AG20443 (cell line): ENCODE measurements around the gene ZNF888.
"Not testable (repeated sequence)": the region's sequence is repeated elsewhere in the genome, so short reads cannot be mapped to it uniquely, and the experiment has no call there.

Experiments
- DNase-seq: peaks from one replicate; pipeline ENCODE4 v3.0.0; 2012; ENCODE audit warnings: low spot score, mixed read lengths

ZNF888 gene

DNA sequence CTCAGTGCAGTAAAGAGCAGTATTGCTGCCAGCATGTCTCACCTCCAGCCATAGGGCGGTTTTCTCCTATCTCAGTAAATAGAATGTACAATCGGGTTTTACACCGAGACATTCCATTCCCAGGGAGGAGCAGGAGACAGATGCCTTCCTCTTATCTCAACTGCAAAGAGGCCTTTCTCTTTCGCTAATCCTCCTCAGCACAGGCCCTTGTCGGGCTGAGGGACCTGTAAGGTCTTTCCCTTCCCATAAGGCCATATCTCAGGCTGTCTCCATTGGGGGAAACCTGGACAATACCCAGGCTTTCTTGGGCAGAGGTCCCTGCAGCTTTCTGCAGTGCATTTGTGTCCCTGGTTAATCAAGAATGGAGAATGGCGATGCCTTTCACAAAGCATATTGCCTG is 50.2 kb downstream of the ZNF888 start:
- not testable (repeated sequence) for DNase-seq

GRCh38 chr19:52871466-52871865 is 51.8 kb downstream of the ZNF888 start:
- no peak for DNase-seq

GRCh38 chr19:52868031-52868430 is 55.2 kb downstream of the ZNF888 start:
- not testable (repeated sequence) for DNase-seq

- DNase-seq = peak; percentile 62
Measured at GRCh38 chr19:52857378-52858191, 65.6 kb downstream of the ZNF888 start, which contains the start of gene ZNF468. Gene ZNF468, minus strand, starts transcription at chr19:52857619. Its CDS starts 3,347 bp downstream, at chr19:52854272.

DNA sequence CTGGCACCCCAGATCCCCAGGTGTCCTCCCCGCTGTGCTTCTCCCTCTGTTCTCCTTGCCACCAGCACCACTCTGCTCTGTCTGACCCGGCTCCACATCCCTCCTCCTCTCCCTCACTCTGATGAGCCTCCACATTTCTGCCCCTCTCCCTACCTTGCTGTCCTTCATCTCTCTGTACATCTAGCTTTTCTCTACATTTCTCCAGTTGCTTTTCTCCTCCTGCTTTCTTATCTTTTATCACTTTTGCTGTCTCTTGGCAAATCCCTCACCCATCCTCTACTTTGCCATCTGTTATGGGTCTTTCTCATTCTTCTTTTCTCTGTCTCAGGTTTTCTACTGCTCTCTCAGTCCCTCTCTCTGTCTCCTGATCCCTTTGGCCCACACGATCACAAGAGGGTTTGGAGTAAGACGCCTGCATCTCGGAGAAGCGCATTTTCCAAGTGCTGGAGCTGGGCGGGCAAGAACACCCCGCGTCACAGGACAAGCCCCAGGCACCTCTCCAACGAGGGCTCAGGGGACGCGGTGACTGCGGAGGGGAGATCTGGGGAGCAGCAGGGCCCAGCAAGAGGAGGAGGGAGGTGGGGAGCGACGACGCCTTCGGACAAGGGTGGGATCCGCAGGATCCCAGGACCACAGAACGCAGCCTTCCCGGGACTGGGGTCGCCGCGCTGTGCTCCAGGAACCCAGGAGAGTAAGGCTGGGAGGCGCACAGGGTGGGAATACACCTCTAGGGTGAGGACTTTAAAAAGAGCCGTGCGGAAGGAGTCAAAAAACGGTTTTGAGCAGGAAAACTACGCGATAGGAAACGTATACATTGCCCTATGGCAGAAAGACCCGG is 66.5 kb downstream of the ZNF888 start:
- DNase-seq = peak; percentile 15
